Dermis microvascular lymphatic vessel endothelial cell (primary cell): ENCODE results near the gene ELK4. TPM values are rescaled to one million over a fixed set of nuclear protein-coding genes. Genes with fewer than 3 reads are reported as not detected.

Source experiments
- DNase-seq, 2 donors: peaks; one replicate each; pipeline versions ENCODE4 v3.0.0 to v3.0.0-alpha.2; 2010; ENCODE audit warnings: low read depth in 2 of 2
- total RNA-seq: library from RNA; depleted of rRNA; stranded (reverse); fragments of >200 nt; gene quantifications from 2 replicates; pipeline ENCODE4 v1.2.1, GENCODE V29; 2014

Gene ELK4
- total RNA-seq, 1 donor from 2014 or later = 33.4 TPM

- DNase-seq = no peak
Measured at GRCh38 chr1:205596876-205597275, 34.9 kb downstream of the ELK4 start.

DNA sequence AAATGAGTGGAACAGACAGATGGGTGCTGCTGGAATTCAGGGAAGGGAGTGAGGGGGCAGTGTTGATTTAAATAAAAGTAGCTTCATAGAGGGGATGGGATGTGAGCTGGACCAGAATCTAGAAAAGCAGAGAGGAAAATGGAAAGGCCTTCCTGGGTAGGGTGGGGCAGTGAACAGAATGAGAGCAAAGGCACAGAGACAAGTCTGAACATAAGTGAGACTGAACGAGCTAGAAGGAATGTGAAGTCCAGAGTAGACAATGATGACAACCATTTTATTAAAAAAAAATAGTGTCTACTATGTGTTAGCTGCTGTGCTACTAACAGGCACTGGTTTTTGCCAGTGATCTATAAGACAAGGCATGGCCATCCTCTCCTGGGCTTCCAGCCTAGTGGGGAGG, 36.0 kb downstream of the ELK4 start:
- DNase-seq = no peak

DNA sequence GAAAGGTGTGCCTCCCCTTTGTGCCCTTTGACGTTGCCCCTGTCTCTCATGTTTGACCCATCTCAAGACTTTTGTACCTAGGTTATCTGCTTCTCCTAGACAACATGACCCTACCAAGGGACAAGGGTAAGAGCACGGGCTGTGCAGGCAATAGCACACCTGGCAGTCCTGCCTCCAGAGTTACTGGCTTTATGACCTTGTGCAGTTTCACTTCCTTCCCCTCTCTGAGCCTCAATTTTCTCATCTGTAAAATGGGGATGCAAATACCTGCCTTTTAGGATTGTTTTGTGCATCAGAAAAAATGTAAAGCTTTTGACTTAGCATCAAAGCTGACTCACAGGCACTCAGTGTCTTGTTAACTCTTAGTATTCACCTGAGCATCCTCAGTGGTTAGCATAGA, 36.4 kb downstream of the ELK4 start:
- DNase-seq = no peak

DNA sequence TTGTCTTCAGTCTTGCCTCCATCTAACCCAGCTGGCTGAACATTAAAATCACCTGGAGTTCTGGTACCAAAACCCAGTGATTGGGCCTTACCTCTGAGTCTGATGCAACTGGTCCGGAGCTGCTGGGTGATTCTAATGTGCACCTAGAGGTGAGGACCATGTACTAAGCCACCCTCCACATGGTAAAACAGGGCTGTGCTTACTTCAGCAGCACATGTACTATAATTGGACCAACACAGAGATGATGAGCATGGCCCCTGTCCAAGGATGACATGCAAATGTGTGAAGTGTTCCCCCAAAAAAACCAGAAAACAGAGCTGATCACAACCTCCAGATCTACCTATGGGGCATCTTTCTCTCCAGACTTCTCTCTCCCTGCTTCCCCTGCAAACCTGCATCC, 37.0 kb downstream of the ELK4 start:
- no peak for DNase-seq

- DNase-seq = no peak
Measured at GRCh38 chr1:205593967-205594366, 37.8 kb downstream of the ELK4 start.

DNA sequence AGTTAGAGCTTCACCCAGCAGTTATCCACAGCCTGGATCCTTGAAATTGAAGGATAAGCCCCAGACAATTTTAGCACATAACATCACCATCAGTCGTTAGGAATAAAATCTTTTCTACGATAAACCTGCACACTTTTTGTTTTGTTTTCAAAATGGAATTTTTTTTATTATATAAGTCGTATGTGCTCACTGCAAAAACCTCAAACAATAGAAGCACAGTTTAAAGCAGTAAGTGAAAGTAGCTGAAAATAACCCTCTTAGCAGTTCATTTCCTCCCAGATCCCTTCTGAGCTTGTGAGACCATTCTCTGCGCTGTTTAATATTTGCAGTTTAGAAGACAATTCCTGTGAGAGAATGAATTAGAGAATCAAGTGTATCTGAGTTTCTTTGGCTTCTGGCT, 38.3 kb downstream of the ELK4 start:
- peak in 1 of 2 donors; percentile 45 for DNase-seq

DNA sequence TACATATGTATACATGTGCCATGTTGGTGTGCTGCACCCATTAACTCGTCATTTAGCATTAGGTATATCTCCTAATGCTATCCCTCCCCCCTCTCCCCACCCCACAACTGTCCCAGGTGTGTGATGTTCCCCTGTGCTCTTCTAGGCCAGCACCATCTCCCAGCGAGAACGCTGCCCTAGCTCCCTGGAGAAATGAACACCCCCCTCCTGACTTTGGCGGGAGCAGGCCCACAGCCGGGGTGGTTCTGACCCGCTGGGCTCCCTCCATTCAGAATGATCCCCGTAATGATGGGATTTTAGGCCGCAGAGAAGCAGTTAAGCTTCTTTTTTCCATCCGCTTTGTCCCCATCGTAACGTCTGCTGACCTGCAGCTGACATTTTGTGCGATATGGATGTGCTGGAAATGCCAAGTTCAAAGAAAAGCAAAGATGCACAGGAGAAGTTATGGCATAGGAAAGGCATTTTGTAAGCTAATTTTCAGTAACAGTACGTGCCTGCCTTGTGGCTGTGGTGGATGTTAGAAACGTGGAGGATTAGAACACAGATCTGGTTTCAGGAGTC, 39.3 kb downstream of the ELK4 start:
- no peak for DNase-seq

GRCh38 chr1:205591522-205592351, 40.1 kb downstream of the ELK4 start:
- DNase-seq = peak; percentile 51 to 88

- DNase-seq = no peak
Measured at GRCh38 chr1:205590777-205591513, 40.9 kb downstream of the ELK4 start.

DNA sequence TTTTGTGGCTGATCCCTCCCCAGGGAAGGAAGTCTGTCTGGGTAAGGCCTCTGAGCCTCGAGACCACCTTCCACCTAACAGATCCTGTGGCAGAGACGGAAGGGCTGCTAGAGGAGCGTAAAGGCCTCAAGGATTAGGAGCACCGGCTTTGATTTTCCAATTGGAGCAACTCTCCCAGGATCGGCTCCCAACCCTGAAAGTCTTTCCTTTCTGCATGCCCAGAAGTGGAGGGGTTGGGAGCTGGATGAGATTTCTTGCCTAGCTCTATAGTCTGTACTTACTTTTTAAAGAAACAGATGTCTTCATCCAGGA, 41.4 kb downstream of the ELK4 start:
- DNase-seq = no peak

GRCh38 chr1:205589618-205590456, 42.0 kb downstream of the ELK4 start:
- DNase-seq = no peak

DNA sequence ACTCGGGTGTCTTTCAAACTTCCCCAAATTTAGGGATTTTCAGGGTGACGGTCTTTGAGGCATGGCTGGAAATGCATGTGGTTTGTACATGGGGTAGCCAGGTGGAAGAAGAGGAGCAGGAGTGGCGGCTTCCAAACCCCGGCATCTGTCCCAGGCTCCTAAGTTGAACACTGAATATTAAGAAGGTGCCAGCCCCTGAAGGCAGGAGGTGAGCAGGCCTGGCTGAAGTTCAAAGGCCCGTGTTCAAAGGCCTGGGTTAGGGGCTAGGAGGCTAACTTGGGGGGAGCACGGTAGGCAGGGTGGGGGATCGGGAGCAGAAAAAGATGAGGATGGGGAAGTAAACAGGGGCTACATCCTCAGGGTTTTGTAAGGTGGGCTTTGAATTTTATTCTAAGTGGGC, 42.8 kb downstream of the ELK4 start:
- no peak for DNase-seq

DNA sequence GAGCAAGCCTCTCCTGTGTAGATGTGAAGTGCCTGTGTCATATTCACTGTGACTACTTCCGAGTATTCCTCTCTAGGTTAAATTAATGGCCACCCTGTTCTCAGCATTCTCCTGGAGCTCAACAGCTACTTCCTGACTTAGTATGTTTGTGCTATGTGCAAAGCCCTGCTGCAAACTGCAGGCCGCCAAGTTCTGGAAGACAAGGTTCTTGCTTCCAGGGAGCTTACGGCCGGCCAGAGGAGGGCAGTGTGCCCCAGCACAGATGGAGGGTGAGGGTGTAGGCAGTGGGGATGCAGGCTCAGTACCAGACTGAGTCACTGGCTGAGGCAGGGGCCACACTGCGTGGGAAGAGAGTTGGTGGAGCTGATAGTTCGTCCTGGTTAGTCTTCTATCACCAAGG, 43.2 kb downstream of the ELK4 start:
- peak in 1 of 2 donors; percentile 76 for DNase-seq

DNA sequence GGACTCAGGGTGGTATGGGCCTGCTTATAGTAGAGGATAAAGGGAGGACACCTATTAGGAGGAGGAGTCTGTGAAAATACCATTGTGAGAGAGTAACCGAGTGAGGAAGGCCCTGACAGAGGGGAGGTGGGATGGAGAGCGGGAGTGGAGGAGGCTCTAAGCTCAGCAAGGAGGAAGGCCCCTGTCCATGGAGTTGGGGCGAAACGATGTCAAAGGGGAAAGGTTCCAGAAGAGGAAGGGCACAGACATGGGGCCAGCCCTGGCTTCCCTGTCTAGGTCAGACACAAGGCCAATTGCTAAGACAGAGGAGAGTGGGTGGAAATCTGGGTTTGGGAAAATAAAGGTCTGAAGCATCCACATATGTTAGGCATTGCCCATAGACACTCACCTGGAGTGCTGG, 44.2 kb downstream of the ELK4 start:
- no peak for DNase-seq

DNA sequence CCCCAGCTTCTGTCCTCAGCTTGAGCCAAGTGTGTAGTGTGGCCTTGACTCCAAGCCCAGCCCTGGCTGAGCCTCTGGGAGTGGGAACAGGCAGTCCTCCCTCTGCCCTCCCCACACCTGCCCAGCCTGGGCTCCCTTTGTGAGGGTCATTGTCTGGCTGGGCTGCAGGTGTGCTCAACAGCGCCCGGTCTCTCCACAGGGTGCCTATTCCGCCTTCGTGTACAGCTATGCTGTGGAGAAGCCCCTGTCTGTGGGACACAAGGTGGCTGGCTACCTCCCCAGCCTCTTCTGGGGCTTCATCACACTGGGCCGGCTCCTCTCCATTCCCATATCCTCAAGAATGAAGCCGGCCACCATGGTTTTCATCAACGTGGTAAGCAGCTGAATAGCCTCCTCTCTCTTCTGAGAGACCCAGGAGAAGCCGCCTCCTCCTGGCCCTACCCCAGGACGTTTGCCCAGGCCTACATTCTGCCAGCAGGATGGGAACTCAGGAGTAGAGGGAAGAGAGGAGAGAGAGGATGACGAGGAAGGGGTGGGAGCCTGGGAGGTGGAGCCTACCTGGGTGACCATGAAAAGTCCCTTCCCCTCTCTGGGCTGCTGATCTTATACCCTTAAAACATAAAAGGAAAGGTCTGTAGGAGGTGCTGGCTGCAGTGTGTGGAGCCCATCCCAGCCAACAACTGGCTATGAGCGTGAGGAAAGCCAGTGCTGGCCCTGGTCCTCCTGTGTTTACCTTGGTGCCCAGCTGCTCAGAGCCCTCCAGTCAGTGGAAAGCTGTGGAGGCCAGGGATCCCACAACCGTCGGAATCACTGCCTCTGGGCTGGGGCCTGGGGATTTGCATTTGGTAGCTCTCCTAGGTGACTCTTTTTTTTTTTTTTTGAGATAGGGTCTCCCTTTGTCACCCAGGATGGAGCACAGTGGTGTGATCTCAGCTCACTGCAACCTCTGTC, 45.7 kb downstream of the ELK4 start:
- no peak for DNase-seq

DNA sequence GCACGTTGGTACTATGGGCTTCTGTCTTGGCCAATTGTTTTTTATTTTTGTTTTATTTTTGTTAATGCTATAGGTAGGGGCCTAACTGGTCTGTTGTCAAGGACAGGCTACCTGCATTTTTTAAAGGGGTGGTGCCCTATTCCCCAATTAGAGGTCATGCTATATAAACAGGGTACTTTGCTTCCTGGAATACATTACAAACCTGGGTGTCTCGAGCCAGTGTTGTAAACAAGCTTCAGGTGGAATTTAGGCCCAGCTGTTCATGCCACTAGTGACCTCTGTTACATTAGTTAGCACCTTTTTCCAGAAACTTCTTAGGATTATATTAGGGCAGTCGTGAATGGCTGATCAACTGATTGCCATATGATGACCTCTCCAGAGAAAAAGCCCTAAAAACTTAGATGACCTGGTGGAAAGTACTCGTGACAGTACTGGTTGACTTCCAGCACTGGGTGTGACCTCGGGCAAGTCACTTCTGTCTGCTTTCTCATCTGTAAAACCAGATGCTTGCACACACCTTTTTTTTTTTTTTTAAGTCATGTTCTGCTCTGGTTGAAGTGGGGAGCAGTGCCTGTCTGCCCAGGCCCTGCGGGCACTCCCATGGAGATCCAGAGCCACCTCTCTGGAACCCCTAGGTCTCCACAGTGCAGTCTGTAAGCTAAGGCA, 46.5 kb downstream of the ELK4 start:
- DNase-seq = no peak

DNA sequence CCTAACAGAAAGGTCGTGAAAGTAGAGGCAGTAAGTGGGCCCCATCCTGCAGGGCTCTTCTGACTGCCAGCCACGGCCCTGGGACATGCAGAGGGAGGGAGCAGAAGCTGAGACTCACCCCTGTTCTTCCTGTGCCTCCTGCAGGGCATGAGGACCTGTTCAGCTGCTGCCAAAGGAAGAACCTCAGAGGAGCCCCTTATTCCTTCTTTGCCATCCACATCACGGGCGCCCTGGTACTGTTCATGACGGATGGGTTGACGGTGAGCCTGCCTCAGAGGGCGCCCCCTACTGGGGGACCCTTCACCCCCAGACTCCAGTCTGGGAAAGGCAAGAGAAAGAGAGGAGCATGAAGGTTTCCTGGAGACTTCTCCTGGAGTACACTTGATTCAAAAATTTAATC, 47.1 kb downstream of the ELK4 start:
- no peak for DNase-seq

GRCh38 chr1:205583461-205584130, 48.2 kb downstream of the ELK4 start:
- DNase-seq = no peak

DNA sequence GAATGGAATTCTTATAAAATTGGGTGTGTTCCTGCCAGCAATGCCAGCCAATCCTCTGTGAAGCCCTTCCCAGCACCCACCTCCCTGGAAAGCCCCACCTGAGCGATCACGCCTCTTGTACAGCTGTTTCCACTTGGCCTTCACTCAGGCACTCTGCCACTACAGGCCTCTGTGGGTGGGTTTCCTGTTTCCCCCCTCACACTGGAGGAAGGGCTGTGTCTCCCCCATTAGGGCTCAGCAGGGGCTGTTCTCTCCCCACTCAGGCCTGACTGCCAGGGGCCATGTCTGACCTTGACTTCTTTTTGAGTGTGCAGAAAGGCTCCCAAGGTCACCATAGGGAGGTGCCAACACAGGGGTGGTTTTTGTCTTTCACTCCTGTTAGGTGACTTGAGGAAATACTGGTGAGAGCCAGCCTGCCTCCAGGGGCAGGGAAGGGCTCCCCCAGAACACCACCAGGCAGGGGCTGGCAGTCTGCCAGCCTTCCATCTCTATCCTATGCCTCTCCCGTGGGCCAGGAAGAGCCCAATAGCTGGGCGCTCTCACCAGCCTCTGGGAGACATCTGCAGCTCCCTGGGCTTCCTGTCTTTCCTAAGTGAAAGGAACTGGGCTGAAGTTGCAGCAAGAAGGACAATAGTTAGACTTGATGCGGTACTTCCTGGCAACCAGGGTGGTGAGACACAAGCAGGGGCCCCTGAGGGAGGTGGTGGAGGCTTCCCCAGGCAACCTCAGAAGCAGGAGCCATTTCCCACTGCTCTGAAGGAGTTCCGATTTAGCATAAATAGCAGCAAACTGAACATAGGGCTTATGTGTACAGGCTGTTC, 49.1 kb downstream of the ELK4 start:
- DNase-seq = peak; percentile 73 to 86
